Mesenchymal stem cell (in vitro differentiated cells and primary cell): ENCODE measurements around the gene USP12.

Source experiments
- DNase-seq: peaks from one replicate; pipeline ENCODE4 v3.0.0-alpha.2; 2013
- H2AFZ ChIP-seq: one replicate; pipeline ENCODE4 v1.6.1; 2013; ENCODE audit warnings: low read depth, mild to moderate bottlenecking, control low read depth, inconsistent platforms, low read length, moderate library complexity
- H2AK5ac ChIP-seq: 2 replicates; pipeline ENCODE4 v1.6.1; 2013; ENCODE audit warnings: low read length, moderate library complexity, mild to moderate bottlenecking, inconsistent platforms; ENCODE audit not compliant: severe bottlenecking
- H2BK120ac ChIP-seq: one replicate; pipeline ENCODE4 v1.6.1; 2013; ENCODE audit warnings: low read depth, mild to moderate bottlenecking, inconsistent platforms, low read length, moderate library complexity
- H2BK12ac ChIP-seq, 2 experiments: one replicate each; pipeline ENCODE4 v1.6.1; 2013; ENCODE audit warnings: inconsistent platforms in 2 of 2, low read length in 2 of 2, mild to moderate bottlenecking in 2 of 2, moderate library complexity in 2 of 2, control low read depth in 1 of 2
- H2BK15ac ChIP-seq: one replicate; pipeline ENCODE4 v1.6.1; 2013; ENCODE audit warnings: mild to moderate bottlenecking, low read depth, inconsistent platforms; ENCODE audit not compliant: poor library complexity, severe bottlenecking
- H2BK5ac ChIP-seq: 2 replicates; pipeline ENCODE4 v1.6.1; 2013; ENCODE audit warnings: low read depth, mild to moderate bottlenecking, low read length, control low read depth, inconsistent platforms; ENCODE audit not compliant: poor library complexity, severe bottlenecking
- H3K14ac ChIP-seq, 2 experiments: one replicate each; pipeline ENCODE4 v1.6.1; 2013; ENCODE audit warnings: inconsistent platforms in 2 of 2, low read length in 2 of 2, control low read depth in 1 of 2, mild to moderate bottlenecking in 1 of 2, moderate library complexity in 1 of 2
- H3K18ac ChIP-seq, 2 experiments: one replicate each; pipeline ENCODE4 v1.6.1; 2013; ENCODE audit warnings: inconsistent platforms in 2 of 2, low read length in 2 of 2, control low read depth in 1 of 2, low read depth in 1 of 2, mild to moderate bottlenecking in 1 of 2
- H3K23ac ChIP-seq, 2 experiments: one replicate each; pipeline ENCODE4 v1.6.1; 2013; ENCODE audit warnings: inconsistent platforms in 2 of 2, low read length in 2 of 2, mild to moderate bottlenecking in 2 of 2, moderate library complexity in 2 of 2, control low read depth in 1 of 2
- H3K27ac ChIP-seq: 2 replicates; pipeline ENCODE4 v1.5.1; 2013; ENCODE audit warnings: mild to moderate bottlenecking, moderate library complexity, low read length, control low read depth, inconsistent platforms; ENCODE audit not compliant: poor library complexity, severe bottlenecking
- H3K27me3 ChIP-seq, 2 experiments: 2 replicates each; pipeline versions ENCODE4 v1.6.1 to v1.7.0; 2013; ENCODE audit warnings: low read length in 2 of 2, mild to moderate bottlenecking in 2 of 2, moderate library complexity in 2 of 2, control low read depth in 1 of 2, inconsistent platforms in 1 of 2; ENCODE audit not compliant: control insufficient read depth in 1 of 2, insufficient read depth in 1 of 2
- H3K36me3 ChIP-seq, 2 experiments: 2 replicates each; pipeline versions ENCODE4 v1.6.1 to v1.7.0; 2013; ENCODE audit warnings: low read length in 2 of 2, control low read depth in 1 of 2, inconsistent platforms in 1 of 2, low read depth in 1 of 2, mild to moderate bottlenecking in 1 of 2; ENCODE audit not compliant: insufficient read depth in 2 of 2, control insufficient read depth in 1 of 2
- H3K4ac ChIP-seq, 2 experiments: one replicate each; pipeline ENCODE4 v1.6.1; 2013; ENCODE audit warnings: inconsistent platforms in 2 of 2, low read length in 2 of 2, mild to moderate bottlenecking in 2 of 2, moderate library complexity in 2 of 2, control low read depth in 1 of 2, low read depth in 1 of 2
- H3K4me1 ChIP-seq: 2 replicates; pipeline ENCODE4 v1.6.1; 2013; ENCODE audit warnings: low read depth, low read length, control low read depth; ENCODE audit not compliant: control insufficient read depth, insufficient read depth
- H3K4me2 ChIP-seq: 2 replicates; pipeline ENCODE4 v1.6.1; 2013; ENCODE audit warnings: low read length, mild to moderate bottlenecking, inconsistent platforms; ENCODE audit not compliant: poor library complexity, severe bottlenecking
- H3K4me3 ChIP-seq, 2 experiments: 2 replicates each; pipeline versions ENCODE4 v1.5.1 to v1.7.0; 2013; ENCODE audit warnings: low read length in 2 of 2, mild to moderate bottlenecking in 2 of 2, control low read depth in 1 of 2, low read depth in 1 of 2; ENCODE audit not compliant: insufficient read depth in 1 of 2
- H3K79me1 ChIP-seq: replicated peaks from 2 replicates; pipeline ENCODE4 v1.6.1; 2013; ENCODE audit warnings: mild to moderate bottlenecking, control low read depth, low read length, inconsistent platforms; ENCODE audit not compliant: poor library complexity, severe bottlenecking
- H3K9ac ChIP-seq: 2 replicates; pipeline ENCODE4 v1.7.0; 2013; ENCODE audit warnings: mild to moderate bottlenecking, low read length, moderate library complexity
- H3K9me3 ChIP-seq: 2 replicates; pipeline ENCODE4 v1.7.0; 2013; ENCODE audit warnings: mild to moderate bottlenecking, low read length; ENCODE audit not compliant: control insufficient read depth
- H4K8ac ChIP-seq: one replicate; pipeline ENCODE4 v1.6.1; 2013; ENCODE audit warnings: inconsistent platforms, mild to moderate bottlenecking, low read length, moderate library complexity
- H4K91ac ChIP-seq: one replicate; pipeline ENCODE4 v1.6.1; 2013; ENCODE audit warnings: mild to moderate bottlenecking, low read length, inconsistent platforms
- WGBS: methylation state at CpG from one replicate; pipeline ENCODE4 v1.1.7; 2013; ENCODE audit warnings: mixed read lengths; 5-methylcytosine and 5-hydroxymethylcytosine counted together

Gene USP12

GRCh38 chr13:27053210-27053884 lies 118.3 kb downstream of the USP12 start:
- Histone ChIP-seq H3K4ac (peak overlapping the region in 1 of 2 experiments; percentile 13), H2BK120ac (no peak overlapping the region), H3K23ac (no peak overlapping the region), H3K79me1 (peaks cover 3% of the 10 kb centered on the region), H3K36me3 (peaks cover 0 to 5% of the 10 kb centered on the region in 2 experiments), H2AFZ (no peak overlapping the region), H4K8ac (peak overlapping the region; percentile 76), H3K4me1 (peaks cover 13% of the 10 kb centered on the region), H3K27me3 (no peaks in the 10 kb centered on the region), H2BK12ac (no peak overlapping the region), H4K91ac (no peak overlapping the region), H3K27ac (no peak overlapping the region), H3K14ac (no peak overlapping the region), H3K18ac (no peak overlapping the region), H2AK5ac (no peak overlapping the region), H3K9me3 (peaks cover 4% of the 10 kb centered on the region), H3K4me3 (peak overlapping the region in 1 of 2 experiments; percentile 0), H2BK15ac (no peak overlapping the region), H3K4me2 (no peak overlapping the region), H2BK5ac (no peak overlapping the region), H3K9ac (no peak overlapping the region)
- no peak for DNase-seq
- 69% methylated on average over 10 of the region's 10 CpGs for WGBS

DNA sequence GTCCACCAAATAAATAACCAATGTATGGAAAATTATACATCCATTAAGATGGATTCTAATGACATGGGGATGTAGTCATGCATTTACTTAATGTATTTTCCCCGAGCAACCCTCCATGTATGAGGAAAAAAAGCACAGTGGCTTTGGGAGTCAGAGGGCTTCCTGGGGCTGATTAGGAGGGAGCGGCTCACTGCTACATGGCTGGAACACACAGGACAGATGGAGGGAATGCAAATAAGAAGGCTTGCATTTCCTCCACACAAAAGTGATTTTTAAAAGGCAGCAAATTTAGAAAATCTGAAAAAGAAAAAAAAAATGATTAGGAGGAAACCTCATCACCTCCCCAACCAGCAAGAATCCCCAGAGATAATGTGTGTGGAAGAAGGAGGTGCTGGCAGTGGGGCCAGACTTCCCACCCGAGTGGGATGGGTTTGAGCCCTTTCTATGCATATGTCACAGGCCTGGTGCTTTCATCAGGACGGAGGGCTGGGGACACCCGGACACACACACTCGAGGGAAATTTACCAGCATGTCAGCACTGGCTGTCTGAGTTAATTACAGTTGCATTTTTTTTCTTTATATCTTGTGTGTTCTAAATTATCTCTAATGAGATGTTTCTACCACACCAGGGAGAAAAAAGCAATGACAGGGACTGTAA lies 118.9 kb downstream of the USP12 start:
- no peak overlapping the region for H2AK5ac ChIP-seq
- H3K27me3 ChIP-seq: no peaks in the 10 kb centered on the region
- H3K4ac ChIP-seq: no peak overlapping the region
- H2BK12ac ChIP-seq: no peak overlapping the region
- no peak overlapping the region for H3K18ac ChIP-seq
- peaks cover 13% of the 10 kb centered on the region for H3K4me1 ChIP-seq
- no peak overlapping the region for H3K9ac ChIP-seq
- no peak overlapping the region for H3K4me3 ChIP-seq
- no peak overlapping the region for H2BK15ac ChIP-seq
- no peak overlapping the region for H3K4me2 ChIP-seq
- H2BK5ac ChIP-seq: no peak overlapping the region
- H3K79me1 ChIP-seq: no peaks in the 10 kb centered on the region
- no peak overlapping the region for H2AFZ ChIP-seq
- H3K14ac ChIP-seq: no peak overlapping the region
- no peak overlapping the region for H3K23ac ChIP-seq
- no peak overlapping the region for H4K8ac ChIP-seq
- H2BK120ac ChIP-seq: no peak overlapping the region
- DNase-seq: no peak
- H3K36me3 ChIP-seq: peaks cover 0 to 5% of the 10 kb centered on the region in 2 experiments
- WGBS: 79% methylated on average over 6 of the region's 6 CpGs
- H3K27ac ChIP-seq: no peak overlapping the region
- peak overlapping the region; percentile 59 for H4K91ac ChIP-seq
- H3K9me3 ChIP-seq: peaks cover 4% of the 10 kb centered on the region

- no peak overlapping the region for H3K4ac ChIP-seq
- no peak for DNase-seq
- no peak overlapping the region for H4K91ac ChIP-seq
- no peak overlapping the region for H3K4me3 ChIP-seq
- H3K4me1 ChIP-seq: peaks cover 5% of the 10 kb centered on the region
- H3K14ac ChIP-seq: no peak overlapping the region
- no peak overlapping the region for H3K4me2 ChIP-seq
- H3K79me1 ChIP-seq: no peaks in the 10 kb centered on the region
- no peak overlapping the region for H2AK5ac ChIP-seq
- H3K27me3 ChIP-seq: no peaks in the 10 kb centered on the region
- H2BK120ac ChIP-seq: no peak overlapping the region
- H4K8ac ChIP-seq: no peak overlapping the region
- H3K36me3 ChIP-seq: peaks cover 0 to 5% of the 10 kb centered on the region in 2 experiments
- no peak overlapping the region for H3K9ac ChIP-seq
- 97% methylated on average over 13 of the region's 13 CpGs for WGBS
- H3K9me3 ChIP-seq: peaks cover 4% of the 10 kb centered on the region
- H2AFZ ChIP-seq: no peak overlapping the region
- H2BK12ac ChIP-seq: no peak overlapping the region
- no peak overlapping the region for H3K27ac ChIP-seq
- no peak overlapping the region for H2BK5ac ChIP-seq
- no peak overlapping the region for H2BK15ac ChIP-seq
- peak overlapping the region in 1 of 2 experiments; percentile 56 for H3K23ac ChIP-seq
- H3K18ac ChIP-seq: no peak overlapping the region
Observed at GRCh38 chr13:27047081-27047480, 124.5 kb downstream of the USP12 start.

DNA sequence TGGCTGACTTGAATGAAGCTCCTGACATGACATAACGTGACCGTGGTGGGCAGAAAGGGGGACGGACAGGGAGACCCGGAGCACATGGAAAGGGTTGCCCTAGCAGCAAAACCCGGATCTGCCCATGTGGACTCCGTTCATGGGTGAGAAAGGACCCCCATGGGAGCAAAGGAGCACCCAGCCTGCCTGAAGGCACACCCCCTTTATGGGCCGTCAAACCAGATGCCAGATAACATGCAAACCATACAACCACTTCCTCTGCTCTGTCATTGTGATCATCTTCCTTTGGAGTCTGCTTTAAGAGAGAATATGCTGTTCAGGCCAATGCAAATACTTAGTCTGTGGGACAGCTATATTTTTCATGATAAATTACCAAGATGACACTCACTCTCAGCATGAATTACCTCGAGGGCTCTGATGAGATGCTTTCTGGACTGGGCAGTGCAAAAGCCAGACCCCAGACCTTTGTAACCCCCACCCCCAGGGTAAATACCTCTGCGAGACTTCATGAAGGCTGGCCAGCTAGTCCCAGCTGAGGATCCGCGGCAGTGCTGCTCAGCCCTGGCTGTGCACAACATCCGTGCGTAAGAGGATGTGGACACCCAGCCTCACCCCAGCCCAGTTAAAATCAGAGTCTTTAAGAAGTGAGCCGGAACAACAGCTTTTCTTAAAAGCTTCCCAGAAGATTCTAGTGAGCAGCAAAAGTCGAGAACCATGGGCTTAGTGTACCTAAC lies 126.6 kb downstream of the USP12 start:
- no peaks in the 10 kb centered on the region for H3K27me3 ChIP-seq
- H3K36me3 ChIP-seq: no peaks in the 10 kb centered on the region
- H3K4me1 ChIP-seq: peaks cover 13% of the 10 kb centered on the region
- peak overlapping the region in 1 of 2 experiments; percentile 47 for H3K18ac ChIP-seq
- peak overlapping the region; percentile 60 for H2BK15ac ChIP-seq
- H2AFZ ChIP-seq: no peak overlapping the region
- no peaks in the 10 kb centered on the region for H3K79me1 ChIP-seq
- H2AK5ac ChIP-seq: no peak overlapping the region
- H3K9me3 ChIP-seq: no peaks in the 10 kb centered on the region
- H2BK12ac ChIP-seq: peak overlapping the region; percentile 41 to 75
- H2BK120ac ChIP-seq: no peak overlapping the region
- peak overlapping the region; percentile 78 for H4K8ac ChIP-seq
- no peak overlapping the region for H3K4me2 ChIP-seq
- no peak overlapping the region for H2BK5ac ChIP-seq
- DNase-seq: peak; percentile 24
- H3K4me3 ChIP-seq: no peak overlapping the region
- no peak overlapping the region for H4K91ac ChIP-seq
- no peak overlapping the region for H3K23ac ChIP-seq
- no peak overlapping the region for H3K14ac ChIP-seq
- H3K4ac ChIP-seq: peak overlapping the region in 1 of 2 experiments; percentile 25
- no peak overlapping the region for H3K9ac ChIP-seq
- 80% methylated on average over 14 of the region's 15 CpGs for WGBS
- H3K27ac ChIP-seq: no peak overlapping the region
